Measurements from ENCODE around the gene POU2AF3. TPM values are rescaled to one million over a fixed set of nuclear protein-coding genes. Genes with fewer than 3 reads are reported as not detected.
"Not testable (repeated sequence)": the region's sequence is repeated elsewhere in the genome, so short reads cannot be mapped to it uniquely, and the experiment has no call there.

Gene POU2AF3
- polyA plus RNA-seq, 1 donor: 4.7 TPM

DNA sequence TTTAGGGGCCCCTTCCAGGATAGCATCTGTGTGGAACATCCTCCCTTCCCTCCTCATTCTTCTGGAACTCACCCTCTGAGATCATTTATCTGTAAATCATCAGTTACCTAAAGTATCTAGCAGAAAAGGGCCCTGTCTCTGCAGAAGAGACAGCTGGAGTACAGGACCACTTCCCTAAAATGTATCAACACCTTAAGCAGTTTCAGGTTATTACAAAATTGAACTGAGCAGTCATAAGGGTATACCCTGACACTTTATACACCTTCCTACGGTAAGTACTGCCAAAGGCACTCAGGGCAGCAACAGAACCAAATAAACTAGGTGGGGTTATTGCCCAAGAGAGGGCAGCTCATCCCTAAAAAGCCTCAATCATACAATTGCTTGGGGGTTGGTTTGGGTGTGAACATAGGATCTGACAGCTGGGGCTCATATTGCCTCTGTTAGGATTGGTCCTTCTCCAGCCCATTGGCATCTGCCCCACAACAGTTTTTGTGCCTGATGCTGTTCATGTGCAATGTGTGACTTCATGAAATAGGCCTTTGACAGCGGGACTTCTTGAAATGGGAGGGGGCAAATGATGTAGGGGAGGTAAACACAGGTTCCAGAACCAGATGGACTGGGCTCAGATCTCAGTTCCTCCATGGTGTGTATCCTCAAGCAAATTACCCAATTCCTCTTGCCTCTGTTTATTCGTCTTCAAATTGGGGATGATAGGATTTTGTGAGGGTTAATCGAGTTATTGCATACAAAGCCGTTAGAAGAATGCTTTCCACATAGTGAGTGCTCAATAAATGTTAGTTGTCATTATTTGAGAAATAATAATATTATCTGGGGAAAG lies 2.9 kb downstream of the POU2AF3 start:
- no peak for DNase-seq

- no peak for DNase-seq
Measured at GRCh38 chr11:111301842-111302118, 3.4 kb downstream of the POU2AF3 start.

- DNase-seq: no peak
Measured at GRCh38 chr11:111302298-111302697, 4.0 kb downstream of the POU2AF3 start.

GRCh38 chr11:111303461-111303860 lies 5.1 kb downstream of the POU2AF3 start:
- DNase-seq: peak; percentile 36

GRCh38 chr11:111305162-111305802 lies 6.9 kb downstream of the POU2AF3 start:
- DNase-seq: no peak

DNA sequence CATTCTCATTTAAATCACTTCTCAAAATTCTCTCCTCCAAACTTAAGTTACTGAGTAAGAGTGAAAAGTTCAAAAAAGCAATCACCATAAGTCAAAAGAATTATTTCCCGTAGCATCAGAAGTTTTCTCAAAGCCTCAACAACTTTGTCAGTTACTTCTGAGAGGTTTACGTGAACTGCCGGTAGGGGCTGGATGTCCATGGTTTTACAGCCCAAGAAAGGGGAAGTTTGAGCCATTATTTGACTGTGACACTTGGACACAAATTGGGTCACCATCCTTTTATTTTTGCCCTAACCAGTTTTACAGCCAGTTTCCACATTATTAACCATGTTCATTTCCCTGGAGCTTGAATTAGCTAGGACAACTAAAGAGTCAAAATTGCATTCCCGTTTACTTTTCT lies 7.5 kb downstream of the POU2AF3 start:
- DNase-seq: no peak

DNA sequence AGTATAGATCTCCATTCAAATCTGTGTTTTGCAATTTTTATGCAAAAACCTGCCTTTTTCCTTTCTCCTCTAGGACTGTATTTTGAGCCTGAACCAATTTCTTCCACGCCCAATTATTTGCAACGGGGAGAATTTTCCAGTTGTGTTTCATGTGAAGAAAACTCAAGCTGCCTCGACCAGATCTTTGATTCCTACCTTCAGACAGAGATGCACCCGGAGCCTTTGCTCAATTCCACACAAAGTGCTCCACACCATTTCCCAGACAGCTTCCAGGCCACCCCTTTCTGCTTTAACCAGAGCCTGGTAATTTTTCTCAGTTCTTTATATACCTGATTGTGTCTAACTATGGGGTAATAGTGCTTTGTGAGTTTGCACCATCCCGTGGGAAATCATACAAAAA lies 8.0 kb downstream of the POU2AF3 start:
- no peak for DNase-seq

- no peak for DNase-seq
Measured at GRCh38 chr11:111307472-111308108, 9.2 kb downstream of the POU2AF3 start.

- DNase-seq: no peak
Measured at GRCh38 chr11:111308140-111308539, 9.8 kb downstream of the POU2AF3 start.

- no peak for DNase-seq
Measured at GRCh38 chr11:111309215-111309915, 11.0 kb downstream of the POU2AF3 start.

DNA sequence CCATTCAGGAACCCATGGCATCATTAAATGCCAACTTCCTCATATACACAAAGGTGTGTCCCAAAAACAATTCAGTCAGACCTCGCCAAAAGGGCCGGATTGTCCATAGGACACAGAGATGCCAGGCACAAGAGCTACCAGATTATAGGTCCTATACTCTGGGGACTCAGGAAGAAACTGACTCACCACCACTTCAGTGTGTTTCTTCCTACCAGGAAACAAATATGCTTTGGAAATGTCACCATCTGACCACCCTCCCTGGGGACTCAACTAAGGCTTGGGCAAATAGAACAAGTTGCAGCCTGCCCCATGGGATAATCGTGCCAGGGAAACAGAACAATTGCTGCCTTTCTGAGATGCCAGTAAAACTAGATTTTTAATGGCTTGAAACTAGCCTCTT lies 11.7 kb downstream of the POU2AF3 start:
- DNase-seq: no peak

- DNase-seq: no peak
Measured at GRCh38 chr11:111310723-111311122, 12.4 kb downstream of the POU2AF3 start.

DNA sequence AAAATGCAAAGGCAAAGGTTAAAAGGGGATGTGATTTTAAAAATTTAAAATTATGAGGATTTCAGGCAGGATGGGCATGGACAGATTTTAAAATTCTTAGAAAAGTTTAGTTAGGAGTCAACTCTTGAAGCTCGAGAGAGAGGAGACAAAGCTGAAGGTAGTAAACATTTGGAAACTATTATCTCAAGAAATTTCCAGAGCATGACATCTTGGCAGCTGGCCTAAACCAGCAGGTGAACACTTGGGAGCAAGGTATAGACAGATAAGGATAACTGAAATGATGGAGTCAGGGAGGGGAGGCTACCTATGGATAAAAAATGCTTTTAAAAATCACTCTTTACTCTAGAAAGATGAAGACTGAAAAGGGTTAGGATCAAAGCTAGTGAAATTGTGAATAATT lies 13.7 kb downstream of the POU2AF3 start:
- DNase-seq: no peak

- DNase-seq: no peak
Measured at GRCh38 chr11:111319296-111319695, 20.9 kb downstream of the POU2AF3 start.

DNA sequence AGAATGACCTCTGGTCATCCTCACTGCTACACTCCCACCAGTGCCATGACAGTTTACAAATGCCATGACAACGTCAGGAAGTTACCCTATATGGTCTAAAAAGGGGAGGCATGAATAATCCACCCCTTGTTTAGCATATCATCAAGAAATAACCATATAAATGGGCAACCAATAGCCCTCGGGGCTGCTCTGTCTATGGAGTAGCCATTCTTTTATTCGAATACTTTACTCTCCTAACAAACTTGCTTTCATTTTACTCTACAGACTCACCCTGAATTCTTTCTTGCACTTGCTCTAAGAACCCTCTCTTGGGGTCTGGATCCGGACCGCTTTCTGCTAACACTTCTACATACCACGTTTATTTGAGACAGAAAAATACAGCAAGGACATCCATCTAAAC lies 21.9 kb downstream of the POU2AF3 start:
- DNase-seq: not testable (repeated sequence)

GRCh38 chr11:111320728-111321568 lies 22.6 kb downstream of the POU2AF3 start:
- no peak for DNase-seq

GRCh38 chr11:111322534-111322933 lies 24.2 kb downstream of the POU2AF3 start:
- no peak for DNase-seq

GRCh38 chr11:111324277-111324720 lies 26.0 kb downstream of the POU2AF3 start:
- DNase-seq: no peak

- DNase-seq: no peak
Measured at GRCh38 chr11:111325259-111325658, 26.9 kb downstream of the POU2AF3 start.

- DNase-seq: no peak
Measured at GRCh38 chr11:111326824-111327223, 28.5 kb downstream of the POU2AF3 start.

DNA sequence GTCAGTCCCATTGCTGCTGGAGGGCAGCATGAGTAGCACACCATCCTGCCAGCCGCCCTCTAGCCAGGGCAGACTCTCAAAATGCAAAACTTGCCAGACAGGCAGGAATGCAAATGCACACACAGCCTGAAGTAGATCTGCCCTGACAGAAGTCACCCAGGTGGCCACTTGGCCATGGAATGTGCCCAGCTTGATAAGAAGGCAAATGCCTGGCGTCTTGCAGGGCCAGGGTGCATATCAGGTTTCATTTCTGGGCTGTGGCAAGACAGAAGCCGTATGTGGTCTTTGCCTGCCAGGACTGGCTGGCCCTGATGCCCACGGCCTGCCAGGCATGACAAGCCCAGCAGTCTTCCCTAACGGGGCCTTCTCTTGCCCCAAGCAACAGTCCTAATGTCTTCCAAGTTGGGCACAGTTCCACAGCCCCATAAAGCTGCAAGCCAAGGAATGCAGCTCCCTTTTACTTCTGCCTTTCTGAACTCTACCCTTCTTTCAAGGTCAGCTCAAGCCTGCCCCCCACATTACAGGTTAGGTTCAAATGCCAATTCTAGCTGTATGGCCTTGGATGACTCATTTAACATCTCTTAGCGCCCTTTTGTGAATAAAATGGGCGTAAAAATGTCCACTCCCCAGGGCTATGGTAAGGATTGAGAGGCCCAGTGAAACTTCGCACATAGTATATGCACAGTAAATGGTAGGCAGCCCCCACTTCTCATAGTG lies 29.7 kb downstream of the POU2AF3 start:
- DNase-seq: no peak
